HL-60 (cell line): ENCODE data around the gene ADAMTS7.

Experiments used
- DNase-seq, 2 experiments: peaks; one replicate each; pipeline ENCODE4 v3.0.0-alpha.2; 2010 to 2020; ENCODE audit warnings: low read depth in 1 of 2, low spot score in 1 of 2
- H3K27ac ChIP-seq: fragments of 250-450 bp; sonication (Bioruptor Pico); replicated peaks from 2 replicates; pipeline ENCODE4 v1.5.1; 2020; ENCODE audit warnings: mild to moderate bottlenecking, moderate library complexity
- H3K27me3 ChIP-seq: fragments of 250-450 bp; sonication (Bioruptor Pico); 2 replicates; pipeline ENCODE4 v1.5.1; 2021; ENCODE audit warnings: mild to moderate bottlenecking, moderate library complexity; ENCODE audit not compliant: insufficient read depth, poor library complexity, severe bottlenecking
- H3K4me3 ChIP-seq: replicated peaks from 2 replicates; pipeline ENCODE4 v1.5.1; 2011; ENCODE audit warnings: mild to moderate bottlenecking, control low read depth, low read length; ENCODE audit not compliant: insufficient read depth
- CTCF ChIP-seq: IDR thresholded peaks from one replicate; pipeline ENCODE4 v1.5.1; 2011; ENCODE audit warnings: low read length, control low read depth, inconsistent platforms; ENCODE audit not compliant: insufficient read depth
- GABPA ChIP-seq: IDR thresholded peaks from 2 replicates; pipeline ENCODE4 v1.6.1; 2012; ENCODE audit warnings: low read depth
- POLR2AphosphoS5 ChIP-seq: IDR thresholded peaks from 2 replicates; pipeline ENCODE4 v1.6.1; 2012; ENCODE audit warnings: low read depth
- REST ChIP-seq: IDR thresholded peaks from 2 replicates; pipeline ENCODE4 v1.6.1; 2012; ENCODE audit warnings: low read depth; ENCODE audit not compliant: insufficient replicate concordance
- SPI1 ChIP-seq: IDR thresholded peaks from 2 replicates; pipeline ENCODE4 v1.6.1; 2012; ENCODE audit warnings: low read depth, mild to moderate bottlenecking, borderline replicate concordance
- long read RNA-seq: library from polyadenylated mRNA; unstranded; transcript quantifications from one replicate; pipeline ENCODE4 v2.0.0, GENCODE V29; 2020

Gene ADAMTS7
- long read RNA-seq: 0 reads

GRCh38 chr15:78811124-78811824 lies at the start of gene ADAMTS7:
ADAMTS7 (minus strand) TSS chr15:78811464; CDS start chr15:78811220, 244 bp downstream.
- TF ChIP-seq POLR2AphosphoS5 (no peak), GABPA (no peak), REST (no peak), CTCF (no peak), SPI1 (no peak)
- H3K27me3 ChIP-seq: peaks cover 37% of the 10 kb centered on the region
- no peak within 1 kb of the TSS for H3K27ac ChIP-seq
- peak within 1 kb of the TSS; percentile 45 for H3K4me3 ChIP-seq
- no peak for DNase-seq

GRCh38 chr15:78859971-78860719 lies 48.9 kb upstream of the ADAMTS7 start:
- Histone ChIP-seq H3K4me3 (peak overlapping the region; percentile 36), H3K27ac (no peak overlapping the region; the same call in 1 of the 2 replicates), H3K27me3 (no peaks in the 10 kb centered on the region)
- DNase-seq: peak; percentile 63 to 76
- TF ChIP-seq CTCF (peak; percentile 4), REST (no peak)

- Histone ChIP-seq H3K27ac (no peak overlapping the region), H3K27me3 (no peaks in the 10 kb centered on the region), H3K4me3 (no peak overlapping the region)
- TF ChIP-seq SPI1: no peak
- no peak for TF ChIP-seq REST
- no peak for TF ChIP-seq CTCF
- no peak for TF ChIP-seq GABPA
- TF ChIP-seq POLR2AphosphoS5: no peak
- no peak for DNase-seq
Measured at GRCh38 chr15:78855746-78856145, 44.5 kb upstream of the ADAMTS7 start.
